Adrenal gland (tissue), 12 donors: Measurements from ENCODE around the gene RASGRP4. TPM values are rescaled to one million over a fixed set of nuclear protein-coding genes. Genes with fewer than 3 reads are reported as not detected.

Source experiments
- DNase-seq, 7 donors: peaks; one replicate each; pipeline ENCODE4 v3.0.0-alpha.2; 2019 to 2020
- H3K27ac ChIP-seq, 5 donors: fragments of 200-600 bp; sonication (generic) in 4 of 5; 1 replicate in 3 of 5; 2 replicates in 2 of 5; pipeline versions ENCODE4 v1.5.1 to v1.8.0; 2016 to 2020; ENCODE audit warnings: mild to moderate bottlenecking in 1 of 5
- H3K27me3 ChIP-seq: fragments of 200-600 bp; 2 replicates; pipeline ENCODE4 v1.8.0; 2021
- H3K36me3 ChIP-seq, 2 donors: fragments of 200-600 bp; replicated peaks in 1 of 2; 1 replicate in 1 of 2; 2 replicates in 1 of 2; pipeline versions ENCODE4 v1.5.1 to v1.8.0; 2018 to 2022
- H3K4me1 ChIP-seq, 2 donors: fragments of 200-600 bp; replicated peaks in 1 of 2; 1 replicate in 1 of 2; 2 replicates in 1 of 2; pipeline versions ENCODE4 v1.5.1 to v1.8.0; 2018 to 2021
- H3K4me3 ChIP-seq, 4 donors: fragments of 200-600 bp; sonication (generic) in 3 of 4; one replicate each; pipeline ENCODE4 v1.5.1; 2016 to 2018
- H3K9me3 ChIP-seq, 3 donors: fragments of 200-600 bp; sonication (generic) in 1 of 3; replicated peaks in 1 of 3; 1 replicate in 2 of 3; 2 replicates in 1 of 3; pipeline versions ENCODE4 v1.5.1 to v1.8.0; 2016 to 2021
- CTCF ChIP-seq, 6 experiments: fragments of 450-650 bp in 4 of 6; fragments of 200-600 bp in 2 of 6; sonication (generic) in 1 of 6; IDR thresholded peaks; 1 replicate in 5 of 6; 2 replicates in 1 of 6; pipeline versions ENCODE4 v1.5.1 to v1.8.0; 2016 to 2021; ENCODE audit warnings: antibody characterized with exemption in 6 of 6, mild to moderate bottlenecking in 2 of 6, moderate library complexity in 1 of 6
- POLR2A ChIP-seq, 2 donors: fragments of 450-650 bp; IDR thresholded peaks; one replicate each; pipeline ENCODE4 v1.6.1; 2017; ENCODE audit warnings: antibody characterized with exemption in 2 of 2, mild to moderate bottlenecking in 2 of 2, moderate library complexity in 1 of 2
- WGBS, 4 donors: extraction: QIAGEN DNeasy Blood & Tissue Kit in 2 of 4; methylation state at CpG; one replicate each; pipeline versions ENCODE4 v1.1.5 to v1.1.7; 2013 to 2017; 5-methylcytosine and 5-hydroxymethylcytosine counted together
- intact Hi-C, 2 donors: fragments of 100-400 bp; cut with DNase I; formaldehyde crosslinking; loops; one replicate each; pipeline versions ENCODE4 v1.14.1 to v1.15.0; 2022 to 2023
- polyA plus RNA-seq, 3 donors: library from polyadenylated mRNA; stranded (reverse); fragments of 200-250 nt in 2 of 3; fragments of 350-450 nt in 1 of 3; fragmentation: Illumina TruSeq in 1 of 3; extraction: RNeasy Lipid Tissue Mini Kit (QIAGEN cat#74804) in 1 of 3; gene quantifications; one replicate each; pipeline ENCODE4 v1.2.3, GENCODE V29; 2013 to 2014
- total RNA-seq, 9 donors: library from RNA; depleted of rRNA in 4 of 9; stranded (reverse); fragments of >200 nt in 4 of 9; fragments of 120-200 nt in 1 of 9; fragmentation: NEBNext Ultra II Directional in 1 of 9; extraction: Animal tissue kit (Norgen Biotek cat#: 25700) in 1 of 9; gene quantifications; one replicate each; pipeline versions ENCODE4 v1.1.0 to v1.2.4, GENCODE V29; 2013 to 2023
- donor health status: healthy with polysubstance abuse.
- donor health status: Bipolar disorder and iron deficiency.
- donor health status: DM: yes; HTN: yes; CAD: no.
- donor health status: DM: no; HTN: no; CAD: no.
- donor health status: DM: no; HTN: no; CAD: no.
- donor health status: DM: yes; HTN: yes; CAD: no.

The RASGRP4 gene
- total and polyA plus RNA-seq, 12 donors: 0.22 to 10.0 (median 4.2) TPM

- WGBS, 4 donors: 61 to 77% (median 70%) methylated on average over 5 of the region's 5 CpGs
- no peak overlapping the region for H3K27ac ChIP-seq
- H3K27me3 ChIP-seq: peaks cover 28% of the 10 kb centered on the region
- DNase-seq: no peak
- H3K9me3 ChIP-seq: no peaks in the 10 kb centered on the region
- TF ChIP-seq POLR2A (IDR thresholded peaks at IDR 0.05) (no peak), CTCF (IDR thresholded peaks at IDR 0.05) (no peak)
- H3K4me1 ChIP-seq: peaks cover 0 to 7% of the 10 kb centered on the region in 2 donors
- intact Hi-C loops: loop anchor here (5.0 to 10.0 kb wide), 2 partner anchors 234 to 237 kb away; no protein-coding TSS in a partner anchor
- peaks cover 0 to 7% of the 10 kb centered on the region in 2 donors for H3K36me3 ChIP-seq
- H3K4me3 ChIP-seq: no peak overlapping the region
Observed at GRCh38 chr19:38400361-38400760, 25.7 kb downstream of the RASGRP4 start.

GRCh38 chr19:38399537-38399936 lies 26.5 kb downstream of the RASGRP4 start:
- WGBS, 4 donors: 36 to 57% (median 50%) methylated on average over 1 of the region's 1 CpG; no CpG with 5 or more reads in 1 of the 4 donors
- intact Hi-C loops: no loop called here
- H3K27ac ChIP-seq: no peak overlapping the region
- no peaks in the 10 kb centered on the region for H3K36me3 ChIP-seq
- H3K27me3 ChIP-seq: peaks cover 34% of the 10 kb centered on the region
- H3K4me3 ChIP-seq: no peak overlapping the region
- DNase-seq: no peak
- H3K9me3 ChIP-seq: no peaks in the 10 kb centered on the region
- TF ChIP-seq POLR2A (IDR thresholded peaks at IDR 0.05) (no peak), CTCF (IDR thresholded peaks at IDR 0.05) (no peak)
- H3K4me1 ChIP-seq: peaks cover 0 to 7% of the 10 kb centered on the region in 2 donors

- intact Hi-C loops: no loop called here
- H3K4me3 ChIP-seq: no peak overlapping the region
- H3K4me1 ChIP-seq: peaks cover 0 to 5% of the 10 kb centered on the region in 2 donors
- DNase-seq: no peak
- H3K9me3 ChIP-seq: no peaks in the 10 kb centered on the region
- 41 to 50% (median 48%) methylated on average over 3 to 9 of the region's 9 CpGs for WGBS, 4 donors
- H3K27ac ChIP-seq: no peak overlapping the region
- H3K36me3 ChIP-seq: no peaks in the 10 kb centered on the region
- H3K27me3 ChIP-seq: peaks cover 37% of the 10 kb centered on the region
- no peak for TF ChIP-seq POLR2A (IDR thresholded peaks at IDR 0.05)
- TF ChIP-seq CTCF (IDR thresholded peaks at IDR 0.05): no peak
Observed at GRCh38 chr19:38399081-38399480, 26.9 kb downstream of the RASGRP4 start.

GRCh38 chr19:38395381-38396114 lies 30.5 kb downstream of the RASGRP4 start:
- Histone ChIP-seq H3K4me3 (no peak overlapping the region), H3K4me1 (no peaks in the 10 kb centered on the region), H3K36me3 (no peaks in the 10 kb centered on the region), H3K27me3 (peaks cover 37% of the 10 kb centered on the region), H3K27ac (no peak overlapping the region), H3K9me3 (no peaks in the 10 kb centered on the region)
- WGBS, 4 donors: 6 to 30% (median 6%) methylated on average over 2 to 86 of the region's 86 CpGs
- TF ChIP-seq CTCF (IDR thresholded peaks at IDR 0.05) (no peak), POLR2A (IDR thresholded peaks at IDR 0.05) (no peak)
- no peak for DNase-seq
- intact Hi-C loops: no loop called here
